IMR-90 (cell line): ENCODE data around the gene GLE1. TPM values are rescaled to one million over a fixed set of nuclear protein-coding genes. Genes with fewer than 3 reads are reported as not detected.

Source experiments
- microRNA-seq, 2 experiments: library from miRNA; stranded (forward) in 1 of 2; unstranded in 1 of 2; fragments of 10-50 nt in 1 of 2; fragments of <30 nt in 1 of 2; gene quantifications in 1 of 2; microRNA quantifications in 1 of 2; one replicate each; pipeline versions ENCODE3 to v1.1.0; 2013 to 2020; ENCODE audit not compliant: insufficient read depth in 1 of 2, insufficient read length in 1 of 2, unreplicated experiment in 1 of 2
- polyA plus RNA-seq, 3 experiments: library from polyadenylated mRNA; depleted of rRNA; stranded (reverse); fragments of >200 nt; gene quantifications; 2 replicates each; pipeline ENCODE4 v1.2.3, GENCODE V29; 2012; ENCODE audit warnings: low replicate concordance in 1 of 3
- small RNA-seq, 5 experiments: library from RNA; depleted of rRNA; stranded (forward); fragments of <200 nt; gene quantifications; one replicate each; pipeline ENCODE3, GENCODE V24; 2012
- total RNA-seq: library from RNA; depleted of rRNA; stranded (reverse); fragments of >200 nt; gene quantifications from 2 replicates; pipeline ENCODE4 v1.2.3, GENCODE V29; 2012; rRNA removed

GLE1 gene
- total and polyA plus RNA-seq, 2 of the 4 experiments (the other 2 are of a cell fraction): 14.3 to 39.4 TPM

Small RNAs within 50 kb of the gene (microRNA-seq; reads per million reads assigned to microRNA genes)
- not detected for gene RNU7-171P (ENCODE audit: insufficient read depth, insufficient read length)

Small RNAs within 50 kb of the gene (small RNA-seq; reads per million reads assigned to genes)
- gene RNU7-171P: 0 to 4.2 (median 0) reads per million in 5 experiments

Other genes starting within 250 kb of the GLE1 start
- 118 TPM in 2 replicates for gene GOLGA2, start 228.7 kb upstream of the GLE1 start, total RNA-seq
- gene GOLGA2, start 228.7 kb upstream of the GLE1 start, polyA plus RNA-seq (2012; rRNA removed): 124 and 146 TPM in 2 replicates
- gene SWI5, start 228.4 kb upstream of the GLE1 start, total RNA-seq: 37.5 and 38.9 TPM in 2 replicates
- 93.5 and 99.7 TPM in 2 replicates for gene SWI5, start 228.4 kb upstream of the GLE1 start, polyA plus RNA-seq (2012; rRNA removed)
- 16.7 and 21.3 TPM in 2 replicates for gene TRUB2, start 182.3 kb upstream of the GLE1 start, total RNA-seq
- gene TRUB2, start 182.3 kb upstream of the GLE1 start, polyA plus RNA-seq (2012; rRNA removed): 17.4 and 18.0 TPM in 2 replicates
- 20.0 and 20.1 TPM in 2 replicates for gene COQ4, start 181.9 kb upstream of the GLE1 start, total RNA-seq
- gene COQ4, start 181.9 kb upstream of the GLE1 start, polyA plus RNA-seq (2012; rRNA removed): 40.7 and 41.4 TPM in 2 replicates
- 9.2 and 9.7 TPM in 2 replicates for gene SLC27A4, start 164.2 kb upstream of the GLE1 start, total RNA-seq
- 13.7 and 14.8 TPM in 2 replicates for gene SLC27A4, start 164.2 kb upstream of the GLE1 start, polyA plus RNA-seq (2012; rRNA removed)
- gene URM1, start 133.3 kb upstream of the GLE1 start, total RNA-seq: 20.6 and 33.2 TPM in 2 replicates
- 66.9 and 75.6 TPM in 2 replicates for gene URM1, start 133.3 kb upstream of the GLE1 start, polyA plus RNA-seq (2012; rRNA removed)
- 15.1 and 16.1 TPM in 2 replicates for gene CERCAM, start 83.9 kb upstream of the GLE1 start, total RNA-seq
- gene CERCAM, start 83.9 kb upstream of the GLE1 start, polyA plus RNA-seq (2012; rRNA removed): 118 and 146 TPM in 2 replicates
- 46.4 and 59.2 TPM in 2 replicates for gene ODF2, start 48.7 kb upstream of the GLE1 start, total RNA-seq
- gene ODF2, start 48.7 kb upstream of the GLE1 start, polyA plus RNA-seq (2012; rRNA removed): 34.9 and 40.2 TPM in 2 replicates
- gene SPTAN1, start 47.9 kb downstream of the GLE1 start, total RNA-seq: 327 and 345 TPM in 2 replicates
- gene SPTAN1, start 47.9 kb downstream of the GLE1 start, polyA plus RNA-seq (2012; rRNA removed): 275 and 316 TPM in 2 replicates
- 36.1 and 37.1 TPM in 2 replicates for gene DYNC2I2, start 152.1 kb downstream of the GLE1 start, total RNA-seq
- gene DYNC2I2, start 152.1 kb downstream of the GLE1 start, polyA plus RNA-seq (2012; rRNA removed): 33.7 and 42.9 TPM in 2 replicates
- 182 and 587 TPM in 2 replicates for gene SET, start 184.5 kb downstream of the GLE1 start, total RNA-seq
- gene SET, start 184.5 kb downstream of the GLE1 start, polyA plus RNA-seq (2012; rRNA removed): 80.2 and 104 TPM in 2 replicates
- 1.6 and 1.7 TPM in 2 replicates for gene PKN3, start 197.8 kb downstream of the GLE1 start, total RNA-seq
- 3.8 and 5.7 TPM in 2 replicates for gene PKN3, start 197.8 kb downstream of the GLE1 start, polyA plus RNA-seq (2012; rRNA removed)
- gene ZDHHC12, start 219.4 kb downstream of the GLE1 start, total RNA-seq: 13.9 and 16.7 TPM in 2 replicates
- 60.7 and 75.1 TPM in 2 replicates for gene ZDHHC12, start 219.4 kb downstream of the GLE1 start, polyA plus RNA-seq (2012; rRNA removed)